ENCODE results near the gene TAF7.
"Not testable (repeated sequence)": the region's sequence is repeated elsewhere in the genome, so short reads cannot be mapped to it uniquely, and the experiment has no call there.

TAF7 gene

GRCh38 chr5:141328231-141328630 is 7.6 kb upstream of the TAF7 start:
- no peak overlapping the region for H3K9ac ChIP-seq (ENCODE audit: low read length)

GRCh38 chr5:141326088-141326854 is 5.7 kb upstream of the TAF7 start:
- H4K5ac ChIP-seq (ENCODE audit: low read length), result peak overlapping the region; percentile 50
- peak overlapping the region; percentile 21 for H3K4me3 ChIP-seq (ENCODE audit: low read length)
- H2BK15ac ChIP-seq (replicated peaks; ENCODE audit: low read depth), result no peak overlapping the region
- H2AK5ac ChIP-seq (ENCODE audit: low read length), result no peak overlapping the region
- peak overlapping the region; percentile 90 for H3K56ac ChIP-seq (ENCODE audit: low read length)
- no peaks in the 10 kb centered on the region for H3K79me1 ChIP-seq (ENCODE audit: low read length)
- DNase-seq, result peak; percentile 88
- no CpG with 5 or more reads among the region's 27 CpGs for WGBS (ENCODE audit: extremely low coverage, insufficient coverage, low lambda C conversion rate)
- peak overlapping the region; percentile 55 for H2BK5ac ChIP-seq (ENCODE audit: low read length)
- no peaks in the 10 kb centered on the region for H3K79me2 ChIP-seq (ENCODE audit: control insufficient read depth, insufficient read depth, low read length)
- no peaks in the 10 kb centered on the region for H3K36me3 ChIP-seq (ENCODE audit: control insufficient read depth, insufficient read depth, low read length)
- no peak overlapping the region for H3K18ac ChIP-seq (ENCODE audit: low read length)
- H3K23ac ChIP-seq (ENCODE audit: low read length), result no peak overlapping the region
- H3K4ac ChIP-seq (ENCODE audit: low read depth, low read length), result no peak overlapping the region
- H3K4me1 ChIP-seq (ENCODE audit: control insufficient read depth, low read depth, low read length), result no peaks in the 10 kb centered on the region
- H3K9ac ChIP-seq (ENCODE audit: low read length), result peak overlapping the region; percentile 71
- peak overlapping the region; percentile 78 for H3K4me2 ChIP-seq (ENCODE audit: low read length)
- no peak overlapping the region for H2BK120ac ChIP-seq (ENCODE audit: low read depth, low read length)
- no peak overlapping the region for H4K8ac ChIP-seq (ENCODE audit: low read depth, low read length)
- no peak overlapping the region for H3K27ac ChIP-seq (ENCODE audit: low read depth, low read length)
- H3K27me3 ChIP-seq (ENCODE audit: insufficient read depth, low read length, poor library complexity), result no peaks in the 10 kb centered on the region

More at GRCh38 chr5:141328231-141328630, 7.6 kb upstream of the TAF7 start:
- no peak overlapping the region for H3K4ac ChIP-seq (ENCODE audit: low read depth, low read length)
- DNase-seq, result no peak
- H2BK15ac ChIP-seq (replicated peaks; ENCODE audit: low read depth), result no peak overlapping the region
- no peak overlapping the region for H4K5ac ChIP-seq (ENCODE audit: low read length)
- no CpG with 5 or more reads among the region's 8 CpGs for WGBS (ENCODE audit: extremely low coverage, insufficient coverage, low lambda C conversion rate)
- H3K4me3 ChIP-seq (ENCODE audit: low read length), result no peak overlapping the region
- H3K27ac ChIP-seq (ENCODE audit: low read depth, low read length), result no peak overlapping the region
- no peak overlapping the region for H3K23ac ChIP-seq (ENCODE audit: low read length)
- no peaks in the 10 kb centered on the region for H3K79me1 ChIP-seq (ENCODE audit: low read length)
- no peak overlapping the region for H2BK5ac ChIP-seq (ENCODE audit: low read length)
- no peak overlapping the region for H2AK5ac ChIP-seq (ENCODE audit: low read length)
- no peak overlapping the region for H2BK120ac ChIP-seq (ENCODE audit: low read depth, low read length)
- no peak overlapping the region for H3K18ac ChIP-seq (ENCODE audit: low read length)
- H3K4me1 ChIP-seq (ENCODE audit: control insufficient read depth, low read depth, low read length), result no peaks in the 10 kb centered on the region
- no peaks in the 10 kb centered on the region for H3K36me3 ChIP-seq (ENCODE audit: control insufficient read depth, insufficient read depth, low read length)
- no peaks in the 10 kb centered on the region for H3K27me3 ChIP-seq (ENCODE audit: insufficient read depth, low read length, poor library complexity)
- H3K56ac ChIP-seq (ENCODE audit: low read length), result no peak overlapping the region
- no peak overlapping the region for H3K4me2 ChIP-seq (ENCODE audit: low read length)
- no peaks in the 10 kb centered on the region for H3K79me2 ChIP-seq (ENCODE audit: control insufficient read depth, insufficient read depth, low read length)
- no peak overlapping the region for H4K8ac ChIP-seq (ENCODE audit: low read depth, low read length)

GRCh38 chr5:141322261-141322660 is 1.7 kb upstream of the TAF7 start:
- WGBS (ENCODE audit: extremely low coverage, insufficient coverage, low lambda C conversion rate), result 100% methylated on average over 2 of the region's 3 CpGs
- H3K27ac ChIP-seq (ENCODE audit: low read depth, low read length), result no peak overlapping the region
- no peak overlapping the region for H3K4me3 ChIP-seq (ENCODE audit: low read length)
- H3K36me3 ChIP-seq (ENCODE audit: control insufficient read depth, insufficient read depth, low read length), result peaks cover 4% of the 10 kb centered on the region
- no peak for DNase-seq
- H3K4me2 ChIP-seq (ENCODE audit: low read length), result no peak overlapping the region
- H2AK5ac ChIP-seq (ENCODE audit: low read length), result no peak overlapping the region
- no peaks in the 10 kb centered on the region for H3K27me3 ChIP-seq (ENCODE audit: insufficient read depth, low read length, poor library complexity)
- no peak overlapping the region for H2BK120ac ChIP-seq (ENCODE audit: low read depth, low read length)
- H3K4ac ChIP-seq (ENCODE audit: low read depth, low read length), result no peak overlapping the region
- H3K4me1 ChIP-seq (ENCODE audit: control insufficient read depth, low read depth, low read length), result no peaks in the 10 kb centered on the region
- H3K18ac ChIP-seq (ENCODE audit: low read length), result no peak overlapping the region
- no peak overlapping the region for H3K23ac ChIP-seq (ENCODE audit: low read length)
- H3K79me2 ChIP-seq (ENCODE audit: control insufficient read depth, insufficient read depth, low read length), result peaks cover 19% of the 10 kb centered on the region
- no peak overlapping the region for H4K5ac ChIP-seq (ENCODE audit: low read length)
- H2BK5ac ChIP-seq (ENCODE audit: low read length), result no peak overlapping the region
- H3K79me1 ChIP-seq (ENCODE audit: low read length), result peaks cover 10% of the 10 kb centered on the region
- H2BK15ac ChIP-seq (replicated peaks; ENCODE audit: low read depth), result no peak overlapping the region
- no peak overlapping the region for H4K8ac ChIP-seq (ENCODE audit: low read depth, low read length)
- no peak overlapping the region for H3K56ac ChIP-seq (ENCODE audit: low read length)
- H3K9ac ChIP-seq (ENCODE audit: low read length), result no peak overlapping the region

- H3K27me3 ChIP-seq (ENCODE audit: insufficient read depth, low read length, poor library complexity), result no peaks in the 10 kb centered on the region
- H4K5ac ChIP-seq (ENCODE audit: low read length), result no peak overlapping the region
- H3K79me2 ChIP-seq (ENCODE audit: control insufficient read depth, insufficient read depth, low read length), result peaks cover 19% of the 10 kb centered on the region
- peak; percentile 3 for DNase-seq
- no peak overlapping the region for H3K27ac ChIP-seq (ENCODE audit: low read depth, low read length)
- no peak overlapping the region for H3K18ac ChIP-seq (ENCODE audit: low read length)
- H3K4me2 ChIP-seq (ENCODE audit: low read length), result peak overlapping the region; percentile 86
- peak overlapping the region; percentile 31 for H3K56ac ChIP-seq (ENCODE audit: low read length)
- H3K4ac ChIP-seq (ENCODE audit: low read depth, low read length), result no peak overlapping the region
- no peak overlapping the region for H2AK5ac ChIP-seq (ENCODE audit: low read length)
- H3K4me1 ChIP-seq (ENCODE audit: control insufficient read depth, low read depth, low read length), result no peaks in the 10 kb centered on the region
- H2BK120ac ChIP-seq (ENCODE audit: low read depth, low read length), result no peak overlapping the region
- peaks cover 10% of the 10 kb centered on the region for H3K79me1 ChIP-seq (ENCODE audit: low read length)
- peak overlapping the region; percentile 80 for H3K4me3 ChIP-seq (ENCODE audit: low read length)
- no peak overlapping the region for H2BK5ac ChIP-seq (ENCODE audit: low read length)
- peaks cover 4% of the 10 kb centered on the region for H3K36me3 ChIP-seq (ENCODE audit: control insufficient read depth, insufficient read depth, low read length)
- H2BK15ac ChIP-seq (replicated peaks; ENCODE audit: low read depth), result no peak overlapping the region
- H3K23ac ChIP-seq (ENCODE audit: low read length), result no peak overlapping the region
- WGBS (ENCODE audit: extremely low coverage, insufficient coverage, low lambda C conversion rate), result no CpG with 5 or more reads among the region's 5 CpGs
- no peak overlapping the region for H4K8ac ChIP-seq (ENCODE audit: low read depth, low read length)
- H3K9ac ChIP-seq (ENCODE audit: low read length), result peak overlapping the region; percentile 68
Measured at GRCh38 chr5:141319699-141320098, 885 bp downstream of the TAF7 start.

- no peak overlapping the region for H3K27ac ChIP-seq (ENCODE audit: low read depth, low read length)
- no peak overlapping the region for H4K8ac ChIP-seq (ENCODE audit: low read depth, low read length)
- H3K18ac ChIP-seq (ENCODE audit: low read length), result no peak overlapping the region
- no peak overlapping the region for H4K5ac ChIP-seq (ENCODE audit: low read length)
- no peak overlapping the region for H2BK5ac ChIP-seq (ENCODE audit: low read length)
- peak; percentile 54 for DNase-seq
- H3K79me1 ChIP-seq (ENCODE audit: low read length), result peaks cover 10% of the 10 kb centered on the region
- peaks cover 4% of the 10 kb centered on the region for H3K36me3 ChIP-seq (ENCODE audit: control insufficient read depth, insufficient read depth, low read length)
- no peak overlapping the region for H3K9ac ChIP-seq (ENCODE audit: low read length)
- H3K4me1 ChIP-seq (ENCODE audit: control insufficient read depth, low read depth, low read length), result no peaks in the 10 kb centered on the region
- H2AK5ac ChIP-seq (ENCODE audit: low read length), result no peak overlapping the region
- H2BK120ac ChIP-seq (ENCODE audit: low read depth, low read length), result no peak overlapping the region
- H3K4me3 ChIP-seq (ENCODE audit: low read length), result peak overlapping the region; percentile 80
- H3K79me2 ChIP-seq (ENCODE audit: control insufficient read depth, insufficient read depth, low read length), result peaks cover 19% of the 10 kb centered on the region
- H3K23ac ChIP-seq (ENCODE audit: low read length), result no peak overlapping the region
- no CpG with 5 or more reads among the region's 6 CpGs for WGBS (ENCODE audit: extremely low coverage, insufficient coverage, low lambda C conversion rate)
- H3K27me3 ChIP-seq (ENCODE audit: insufficient read depth, low read length, poor library complexity), result no peaks in the 10 kb centered on the region
- no peak overlapping the region for H2BK15ac ChIP-seq (replicated peaks; ENCODE audit: low read depth)
- H3K4me2 ChIP-seq (ENCODE audit: low read length), result peak overlapping the region; percentile 86
- H3K56ac ChIP-seq (ENCODE audit: low read length), result no peak overlapping the region
- no peak overlapping the region for H3K4ac ChIP-seq (ENCODE audit: low read depth, low read length)
Measured at GRCh38 chr5:141319202-141319601, 1.4 kb downstream of the TAF7 start.

GRCh38 chr5:141316963-141317362 is 3.6 kb downstream of the TAF7 start:
- H3K79me1 ChIP-seq (ENCODE audit: low read length); H2BK5ac ChIP-seq (ENCODE audit: low read length); H3K4me3 ChIP-seq (ENCODE audit: low read length); H4K8ac ChIP-seq (ENCODE audit: low read depth, low read length); H2BK120ac ChIP-seq (ENCODE audit: low read depth, low read length); H2AK5ac ChIP-seq (ENCODE audit: low read length); H3K4me2 ChIP-seq (ENCODE audit: low read length); H3K36me3 ChIP-seq (ENCODE audit: control insufficient read depth, insufficient read depth, low read length); H3K27ac ChIP-seq (ENCODE audit: low read depth, low read length); H4K5ac ChIP-seq (ENCODE audit: low read length); H3K18ac ChIP-seq (ENCODE audit: low read length); H3K4me1 ChIP-seq (ENCODE audit: control insufficient read depth, low read depth, low read length); H3K56ac ChIP-seq (ENCODE audit: low read length); H3K27me3 ChIP-seq (ENCODE audit: insufficient read depth, low read length, poor library complexity); DNase-seq; H3K9ac ChIP-seq (ENCODE audit: low read length); H3K4ac ChIP-seq (ENCODE audit: low read depth, low read length); H3K23ac ChIP-seq (ENCODE audit: low read length); H2BK15ac ChIP-seq (replicated peaks; ENCODE audit: low read depth): not testable (repeated sequence)
- H3K79me2 ChIP-seq (ENCODE audit: control insufficient read depth, insufficient read depth, low read length), result peaks cover 19% of the 10 kb centered on the region
- WGBS (ENCODE audit: extremely low coverage, insufficient coverage, low lambda C conversion rate), result no CpG with 5 or more reads among the region's 4 CpGs

Data from mesendoderm (in vitro differentiated cells).